Measurements from ENCODE around the gene STMN3.
A peak's percentile ranks its signal among the peaks of the same experiment; 100 is the strongest.
"Not testable (repeated sequence)": the region's sequence is repeated elsewhere in the genome, so short reads cannot be mapped to it uniquely, and the experiment has no call there.

STMN3 gene

DNA sequence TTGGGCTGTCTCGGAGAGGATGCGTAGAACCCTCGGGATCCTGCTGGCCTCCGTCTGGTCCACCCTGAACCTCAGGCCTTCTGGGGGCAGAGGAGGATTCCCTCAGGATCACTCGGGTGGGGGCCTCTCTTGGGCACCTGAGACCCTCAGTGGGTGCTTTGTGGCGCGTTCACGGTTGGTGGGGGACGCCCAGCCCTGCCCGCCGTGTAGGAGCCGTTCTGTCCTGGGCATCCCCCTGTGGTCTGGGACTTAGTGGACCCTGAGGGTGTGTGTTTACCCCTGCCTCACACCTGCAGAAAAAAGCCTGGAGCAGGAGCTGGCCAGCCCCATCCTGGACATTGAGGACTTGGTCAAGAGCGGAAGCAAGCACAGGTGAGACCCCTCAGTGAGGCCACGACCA is 12.5 kb upstream of the STMN3 start:
- H3K27ac ChIP-seq (ENCODE audit: low read length), result no peak overlapping the region
- no peaks in the 10 kb centered on the region for H3K27me3 ChIP-seq (ENCODE audit: control insufficient read depth, insufficient read depth, low read length)
- H3K4me3 ChIP-seq (ENCODE audit: low read length), result no peak overlapping the region
- H3K36me3 ChIP-seq (ENCODE audit: control insufficient read depth, low read depth, low read length), result peaks cover 30% of the 10 kb centered on the region
- H3K9ac ChIP-seq (ENCODE audit: low read length), result no peak overlapping the region
- no peaks in the 10 kb centered on the region for H3K4me1 ChIP-seq (ENCODE audit: control insufficient read depth, low read depth, low read length)
- no peaks in the 10 kb centered on the region for H3K9me3 ChIP-seq (ENCODE audit: control insufficient read depth, low read depth, low read length)

DNA sequence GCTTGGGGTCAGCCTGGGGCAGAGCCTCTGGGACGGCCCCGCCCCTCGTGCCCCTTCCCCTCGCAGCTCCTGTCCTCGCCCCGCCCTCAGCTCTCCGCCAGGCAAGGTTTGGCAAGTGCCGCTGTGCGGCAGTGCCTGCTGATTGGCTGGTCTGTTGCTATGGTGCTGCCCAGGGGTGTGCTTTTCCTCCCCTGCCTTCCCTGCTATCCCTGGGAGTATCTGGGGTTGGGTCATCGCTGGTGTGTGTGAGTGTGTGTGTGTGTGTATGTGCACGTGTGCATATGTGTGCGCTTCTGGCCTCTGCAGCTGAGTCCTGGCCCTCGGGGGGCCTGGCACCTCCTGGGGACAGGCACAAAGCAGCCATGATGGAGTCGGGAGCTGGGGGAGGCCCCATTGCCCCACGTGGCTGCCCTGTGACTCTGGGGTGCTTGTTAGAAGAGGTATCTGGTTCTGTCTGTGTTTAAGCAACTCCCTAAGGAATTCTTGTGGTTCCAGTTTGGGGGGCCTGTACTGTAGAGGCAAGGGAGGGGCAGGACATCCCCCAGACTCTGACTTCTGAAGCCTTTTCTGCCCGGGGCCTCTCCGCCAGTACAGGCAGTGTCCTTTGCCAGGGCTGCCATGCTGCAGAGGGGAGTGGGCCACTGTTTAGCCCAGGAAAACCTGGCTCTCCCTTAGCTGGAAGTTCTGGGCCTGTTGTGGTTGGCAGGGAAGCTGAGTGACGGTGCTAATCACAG is 11.8 kb upstream of the STMN3 start:
- Histone ChIP-seq H3K36me3 (ENCODE audit: control insufficient read depth, low read depth, low read length) (peaks cover 32% of the 10 kb centered on the region), H3K27me3 (ENCODE audit: control insufficient read depth, insufficient read depth, low read length) (no peaks in the 10 kb centered on the region), H3K9me3 (ENCODE audit: control insufficient read depth, low read depth, low read length) (no peaks in the 10 kb centered on the region), H3K9ac (ENCODE audit: low read length) (no peak overlapping the region), H3K4me3 (ENCODE audit: low read length) (no peak overlapping the region), H3K27ac (ENCODE audit: low read length) (no peak overlapping the region), H3K4me1 (ENCODE audit: control insufficient read depth, low read depth, low read length) (no peaks in the 10 kb centered on the region)

DNA sequence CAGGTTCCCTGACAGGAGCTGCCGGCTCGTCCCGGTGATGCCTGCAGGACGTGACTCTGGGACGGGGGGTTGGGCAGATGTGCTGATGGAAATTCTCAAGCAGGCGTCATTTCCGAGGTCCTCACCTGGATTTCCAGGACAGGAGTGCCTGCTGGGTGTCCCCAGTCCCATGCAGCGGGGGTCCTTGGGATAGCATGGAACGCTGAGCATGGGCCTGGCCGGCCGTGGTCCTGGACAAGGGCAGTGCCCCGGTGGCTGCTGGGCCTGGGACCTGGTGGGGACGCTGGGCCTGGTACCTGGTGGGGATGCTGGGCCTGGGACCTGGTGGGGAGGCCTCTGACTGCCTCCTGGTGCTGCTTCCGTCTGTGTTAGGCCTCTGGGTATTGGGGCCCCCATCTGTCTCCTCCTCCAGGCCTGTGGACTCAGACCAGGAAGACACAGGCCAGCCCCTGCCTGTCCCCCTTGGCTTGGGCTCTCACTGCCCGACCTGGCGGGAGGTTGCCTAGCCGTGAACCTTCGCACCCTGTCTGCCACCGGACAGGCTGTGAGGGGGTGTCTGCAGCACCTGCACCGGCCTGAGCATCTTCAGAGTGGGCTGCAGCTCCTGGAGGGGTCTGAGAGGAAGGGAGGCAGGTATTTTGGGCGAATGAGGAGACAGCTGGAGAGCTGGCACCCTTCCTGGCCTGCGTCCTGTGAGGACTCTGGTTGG is 11.1 kb upstream of the STMN3 start:
- H3K4me3 ChIP-seq (ENCODE audit: low read length), result no peak overlapping the region
- no peak overlapping the region for H3K9ac ChIP-seq (ENCODE audit: low read length)
- no peaks in the 10 kb centered on the region for H3K27me3 ChIP-seq (ENCODE audit: control insufficient read depth, insufficient read depth, low read length)
- no peak overlapping the region for H3K27ac ChIP-seq (ENCODE audit: low read length)
- peaks cover under 1% of the 10 kb centered on the region for H3K4me1 ChIP-seq (ENCODE audit: control insufficient read depth, low read depth, low read length)
- peaks cover 32% of the 10 kb centered on the region for H3K36me3 ChIP-seq (ENCODE audit: control insufficient read depth, low read depth, low read length)
- no peaks in the 10 kb centered on the region for H3K9me3 ChIP-seq (ENCODE audit: control insufficient read depth, low read depth, low read length)

DNA sequence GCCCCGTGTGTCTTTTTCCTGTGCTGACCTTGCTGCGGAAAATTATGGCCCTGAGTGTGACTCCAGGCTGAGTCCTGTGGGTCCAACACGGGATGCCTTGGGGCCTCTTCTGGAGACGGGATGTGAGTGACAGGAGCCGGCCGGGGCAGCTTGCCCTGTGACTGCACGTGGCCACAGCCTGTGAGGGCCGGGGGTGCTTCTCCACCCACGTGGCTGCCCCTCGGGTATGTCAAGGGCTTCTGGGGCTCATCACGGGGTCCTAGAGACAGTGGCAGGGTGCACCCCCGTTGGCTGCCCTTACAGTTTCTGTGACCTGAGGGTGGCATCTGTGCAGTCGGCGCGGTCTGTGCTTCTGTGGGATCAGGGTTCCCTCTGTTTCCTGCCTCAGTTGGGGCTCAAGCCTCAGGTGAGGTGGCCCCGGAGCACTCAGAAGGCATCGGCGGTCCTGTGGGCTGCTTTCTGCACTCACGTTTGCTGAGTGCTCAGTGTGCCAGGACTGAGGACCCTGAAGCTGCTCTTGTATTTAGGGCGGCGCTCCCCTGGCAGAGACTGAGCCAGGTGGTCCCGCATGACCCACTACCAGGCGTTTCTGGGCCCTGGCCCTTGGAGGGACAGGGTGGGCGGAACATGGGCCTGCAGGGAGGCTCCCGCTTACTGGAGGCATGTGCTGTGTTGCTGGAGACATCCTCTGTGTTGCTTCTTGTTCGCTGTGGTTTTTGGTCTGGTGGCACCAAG is 10.3 kb upstream of the STMN3 start:
- H3K27me3 ChIP-seq (ENCODE audit: control insufficient read depth, insufficient read depth, low read length), result no peaks in the 10 kb centered on the region
- no peak overlapping the region for H3K27ac ChIP-seq (ENCODE audit: low read length)
- peaks cover 4% of the 10 kb centered on the region for H3K4me1 ChIP-seq (ENCODE audit: control insufficient read depth, low read depth, low read length)
- no peak overlapping the region for H3K4me3 ChIP-seq (ENCODE audit: low read length)
- peaks cover 32% of the 10 kb centered on the region for H3K36me3 ChIP-seq (ENCODE audit: control insufficient read depth, low read depth, low read length)
- H3K9me3 ChIP-seq (ENCODE audit: control insufficient read depth, low read depth, low read length), result no peaks in the 10 kb centered on the region
- no peak overlapping the region for H3K9ac ChIP-seq (ENCODE audit: low read length)

DNA sequence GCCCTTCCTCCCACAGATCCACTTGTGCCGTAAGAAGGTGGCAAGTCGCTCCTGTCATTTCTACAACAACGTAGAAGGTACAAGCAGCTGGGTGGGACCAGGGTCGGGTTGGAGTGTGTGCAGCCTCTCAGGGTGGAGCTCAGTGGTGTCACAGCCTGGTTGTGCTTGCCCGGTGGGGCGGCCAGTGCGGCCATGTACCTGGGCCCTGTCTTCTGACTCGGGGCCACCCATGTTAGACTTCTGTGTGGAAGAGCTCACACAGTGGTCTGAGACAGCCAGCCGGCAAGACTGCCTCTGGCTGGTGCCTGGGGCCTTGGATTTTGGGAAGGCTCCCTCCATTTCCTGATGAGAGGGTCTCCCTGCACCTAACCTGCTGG is 9.6 kb upstream of the STMN3 start:
- Histone ChIP-seq H3K9ac (ENCODE audit: low read length) (no peak overlapping the region), H3K9me3 (ENCODE audit: control insufficient read depth, low read depth, low read length) (no peaks in the 10 kb centered on the region), H3K4me1 (ENCODE audit: control insufficient read depth, low read depth, low read length) (peaks cover 4% of the 10 kb centered on the region), H3K36me3 (ENCODE audit: control insufficient read depth, low read depth, low read length) (peaks cover 27% of the 10 kb centered on the region), H3K27me3 (ENCODE audit: control insufficient read depth, insufficient read depth, low read length) (no peaks in the 10 kb centered on the region), H3K27ac (ENCODE audit: low read length) (no peak overlapping the region), H3K4me3 (ENCODE audit: low read length) (no peak overlapping the region)

DNA sequence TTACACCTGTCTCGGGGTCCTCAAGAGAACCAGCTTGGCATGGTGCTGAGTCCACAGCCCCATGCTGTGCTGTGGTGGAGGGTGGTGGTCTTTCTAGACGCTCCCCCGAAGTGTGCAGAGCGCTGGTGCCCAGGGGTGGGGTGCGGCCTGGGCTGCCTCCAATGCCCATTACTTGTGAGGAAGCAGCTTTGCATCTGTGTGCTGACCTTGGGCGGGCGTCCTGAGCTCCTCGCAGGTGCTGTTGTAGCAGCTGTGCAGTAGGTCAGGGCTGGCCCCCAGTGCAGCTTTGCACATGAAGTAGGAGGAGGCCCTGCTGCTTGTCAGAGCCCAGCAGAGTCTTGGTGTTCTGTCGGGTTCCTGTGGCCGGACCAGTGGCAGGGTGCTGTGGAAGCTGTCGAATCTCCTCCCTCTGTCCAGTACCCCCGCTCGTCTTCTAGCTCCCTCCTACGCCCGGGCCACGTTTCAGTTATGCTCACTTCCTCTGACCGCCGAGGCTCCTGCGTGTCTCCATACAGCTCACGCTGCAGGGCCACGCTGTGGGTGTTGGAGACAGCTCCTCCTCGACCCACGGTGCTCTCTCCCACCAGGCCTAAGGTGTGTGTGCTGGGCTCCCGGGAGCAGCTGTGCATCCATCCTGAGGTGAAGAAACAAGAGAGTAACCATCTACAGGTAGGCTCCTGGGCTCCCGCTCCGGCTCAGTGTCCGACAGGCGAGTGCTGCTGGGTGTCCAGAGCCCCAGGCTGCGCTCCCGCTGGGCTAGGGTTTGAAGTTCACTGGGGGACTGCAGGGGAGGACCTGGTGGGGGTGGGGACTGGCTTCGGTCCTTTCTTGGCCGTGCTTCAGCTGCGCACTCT is 9.0 kb upstream of the STMN3 start:
- H3K27ac ChIP-seq (ENCODE audit: low read length), result no peak overlapping the region
- H3K9me3 ChIP-seq (ENCODE audit: control insufficient read depth, low read depth, low read length), result no peaks in the 10 kb centered on the region
- peaks cover 4% of the 10 kb centered on the region for H3K4me1 ChIP-seq (ENCODE audit: control insufficient read depth, low read depth, low read length)
- no peaks in the 10 kb centered on the region for H3K27me3 ChIP-seq (ENCODE audit: control insufficient read depth, insufficient read depth, low read length)
- H3K4me3 ChIP-seq (ENCODE audit: low read length), result no peak overlapping the region
- no peak overlapping the region for H3K9ac ChIP-seq (ENCODE audit: low read length)
- peaks cover 23% of the 10 kb centered on the region for H3K36me3 ChIP-seq (ENCODE audit: control insufficient read depth, low read depth, low read length)

DNA sequence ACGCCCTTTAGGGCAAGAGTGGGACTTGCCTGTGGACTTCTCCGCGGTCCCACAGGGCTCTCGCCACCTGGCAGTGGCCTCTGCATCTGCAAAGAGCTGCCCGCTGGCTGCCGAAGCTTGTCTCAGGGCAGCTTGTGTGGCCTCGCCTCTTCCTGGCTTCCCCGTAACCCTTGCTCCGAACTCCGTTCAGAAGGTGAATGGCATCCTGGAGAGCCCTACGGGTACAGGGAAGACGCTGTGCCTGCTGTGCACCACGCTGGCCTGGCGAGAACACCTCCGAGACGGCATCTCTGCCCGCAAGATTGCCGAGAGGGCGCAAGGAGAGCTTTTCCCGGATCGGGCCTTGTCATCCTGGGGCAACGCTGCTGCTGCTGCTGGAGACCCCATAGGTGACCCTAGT is 7.9 kb upstream of the STMN3 start:
- Histone ChIP-seq H3K4me3 (ENCODE audit: low read length) (no peak overlapping the region), H3K4me1 (ENCODE audit: control insufficient read depth, low read depth, low read length) (peaks cover 4% of the 10 kb centered on the region), H3K36me3 (ENCODE audit: control insufficient read depth, low read depth, low read length) (peaks cover 17% of the 10 kb centered on the region), H3K9me3 (ENCODE audit: control insufficient read depth, low read depth, low read length) (no peaks in the 10 kb centered on the region), H3K9ac (ENCODE audit: low read length) (no peak overlapping the region), H3K27ac (ENCODE audit: low read length) (no peak overlapping the region), H3K27me3 (ENCODE audit: control insufficient read depth, insufficient read depth, low read length) (no peaks in the 10 kb centered on the region)

DNA sequence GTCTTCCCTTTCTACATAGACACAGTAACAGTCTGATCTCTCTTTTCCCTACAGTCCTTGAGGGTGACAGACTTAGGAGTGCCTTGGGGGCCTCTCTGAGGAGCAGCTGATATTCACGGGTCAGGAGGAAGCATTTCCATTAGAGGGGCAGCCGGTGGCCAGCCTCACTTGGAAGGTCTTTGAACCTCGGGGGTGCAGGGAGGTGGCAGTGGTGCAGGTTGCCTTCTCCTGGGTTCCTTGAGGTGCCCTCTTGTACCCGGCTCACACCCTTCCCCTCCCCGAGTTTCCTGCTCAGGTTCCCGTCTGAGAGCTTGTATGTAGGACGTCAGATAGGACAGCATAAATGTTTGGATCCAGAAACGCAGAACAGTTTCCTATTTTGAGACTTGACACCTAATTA is 7.4 kb upstream of the STMN3 start:
- Histone ChIP-seq H3K9ac (ENCODE audit: low read length) (no peak overlapping the region), H3K36me3 (ENCODE audit: control insufficient read depth, low read depth, low read length) (peaks cover 13% of the 10 kb centered on the region), H3K27me3 (ENCODE audit: control insufficient read depth, insufficient read depth, low read length) (no peaks in the 10 kb centered on the region), H3K9me3 (ENCODE audit: control insufficient read depth, low read depth, low read length) (no peaks in the 10 kb centered on the region), H3K4me1 (ENCODE audit: control insufficient read depth, low read depth, low read length) (peaks cover 4% of the 10 kb centered on the region), H3K4me3 (ENCODE audit: low read length) (no peak overlapping the region), H3K27ac (ENCODE audit: low read length) (no peak overlapping the region)

DNA sequence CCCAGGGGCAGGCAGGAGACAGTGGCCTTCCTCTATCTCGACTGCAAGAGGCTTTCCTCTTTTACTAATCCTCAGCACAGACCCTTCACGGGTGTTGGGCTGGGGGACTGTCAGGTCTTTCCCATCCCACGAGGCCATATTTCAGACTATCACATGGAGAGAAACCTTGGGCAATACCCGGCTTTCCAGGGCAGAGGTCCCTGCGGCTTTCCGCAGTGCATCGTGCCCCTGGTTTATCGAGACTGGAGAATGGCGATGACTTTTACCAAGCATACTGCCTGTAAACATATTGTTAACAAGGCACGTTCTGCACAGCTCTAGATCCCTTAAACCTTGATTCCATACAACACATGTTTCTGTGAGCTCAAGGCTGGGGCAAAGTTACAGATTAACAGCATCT is 7.0 kb upstream of the STMN3 start:
- not testable (repeated sequence) for H3K9me3 ChIP-seq (ENCODE audit: control insufficient read depth, low read depth, low read length); H3K27me3 ChIP-seq (ENCODE audit: control insufficient read depth, insufficient read depth, low read length); H3K4me3 ChIP-seq (ENCODE audit: low read length); H3K9ac ChIP-seq (ENCODE audit: low read length); H3K4me1 ChIP-seq (ENCODE audit: control insufficient read depth, low read depth, low read length); H3K27ac ChIP-seq (ENCODE audit: low read length)
- peaks cover 13% of the 10 kb centered on the region for H3K36me3 ChIP-seq (ENCODE audit: control insufficient read depth, low read depth, low read length)

DNA sequence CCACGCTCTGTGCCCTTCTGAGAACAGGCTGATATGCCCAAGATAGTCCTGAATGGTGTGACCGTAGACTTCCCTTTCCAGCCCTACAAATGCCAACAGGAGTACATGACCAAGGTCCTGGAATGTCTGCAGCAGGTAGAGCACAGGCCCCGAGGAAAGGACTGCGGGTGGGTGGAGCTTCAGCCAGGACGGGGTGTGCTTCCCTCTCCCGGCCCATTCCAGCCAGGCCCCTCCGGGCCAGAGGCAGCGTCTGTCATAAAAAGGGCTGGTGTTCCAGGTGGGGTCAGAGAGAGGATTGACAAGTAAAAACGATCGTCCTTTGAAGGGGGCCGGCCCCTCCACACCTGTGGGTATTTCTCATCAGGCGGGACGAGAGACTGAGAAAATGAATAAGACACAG is 6.1 kb upstream of the STMN3 start:
- Histone ChIP-seq H3K9ac (ENCODE audit: low read length) (no peak overlapping the region), H3K27ac (ENCODE audit: low read length) (no peak overlapping the region), H3K9me3 (ENCODE audit: control insufficient read depth, low read depth, low read length) (no peaks in the 10 kb centered on the region), H3K27me3 (ENCODE audit: control insufficient read depth, insufficient read depth, low read length) (no peaks in the 10 kb centered on the region), H3K36me3 (ENCODE audit: control insufficient read depth, low read depth, low read length) (peaks cover 13% of the 10 kb centered on the region), H3K4me3 (ENCODE audit: low read length) (peak overlapping the region; percentile 95), H3K4me1 (ENCODE audit: control insufficient read depth, low read depth, low read length) (peaks cover 7% of the 10 kb centered on the region)

DNA sequence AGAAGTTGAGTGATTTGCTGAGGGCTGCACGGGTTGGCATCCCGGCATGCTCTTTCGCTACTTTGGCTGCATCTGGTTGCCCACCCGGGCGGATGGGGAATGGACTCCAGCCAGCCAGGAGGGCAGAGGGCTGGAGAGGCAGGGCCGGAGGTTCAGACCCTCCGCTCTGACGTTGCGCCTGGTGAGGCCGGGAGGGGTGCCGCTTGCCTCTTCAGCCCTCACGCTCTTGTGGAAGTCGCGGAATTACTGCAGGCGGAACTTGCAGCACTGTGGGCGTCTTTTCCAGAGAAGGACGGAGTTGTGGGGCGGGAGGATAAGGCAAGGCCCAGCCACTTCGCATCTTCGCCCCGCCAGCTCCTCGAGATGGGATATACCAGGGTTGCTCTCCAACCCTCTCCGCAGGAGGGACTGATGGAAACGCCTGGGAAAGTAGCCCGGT is 5.5 kb upstream of the STMN3 start:
- H3K4me1 ChIP-seq (ENCODE audit: control insufficient read depth, low read depth, low read length), result peaks cover 11% of the 10 kb centered on the region
- H3K27me3 ChIP-seq (ENCODE audit: control insufficient read depth, insufficient read depth, low read length), result no peaks in the 10 kb centered on the region
- H3K9me3 ChIP-seq (ENCODE audit: control insufficient read depth, low read depth, low read length), result no peaks in the 10 kb centered on the region
- H3K4me3 ChIP-seq (ENCODE audit: low read length), result peak overlapping the region; percentile 95
- peak overlapping the region; percentile 61 for H3K9ac ChIP-seq (ENCODE audit: low read length)
- H3K27ac ChIP-seq (ENCODE audit: low read length), result no peak overlapping the region
- peaks cover 13% of the 10 kb centered on the region for H3K36me3 ChIP-seq (ENCODE audit: control insufficient read depth, low read depth, low read length)
